HG02938 (cell line): ENCODE measurements around the gene RYR2.
"Not testable (repeated sequence)": the region's sequence is repeated elsewhere in the genome, so short reads cannot be mapped to it uniquely, and the experiment has no call there.

Experiments used
- ATAC-seq: cut with Tn5 transposase; IDR thresholded peaks from one replicate; pipeline ENCODE4 v1.9.1; 2021; ENCODE audit warnings: mild to moderate bottlenecking, moderate library complexity; ENCODE audit not compliant: unreplicated experiment

The RYR2 gene

GRCh38 chr1:237834048-237834447 lies 792.1 kb downstream of the RYR2 start:
- ATAC-seq, result no peak

- no peak for ATAC-seq
Measured at GRCh38 chr1:237834461-237834860, 792.5 kb downstream of the RYR2 start.

- ATAC-seq, result no peak
Measured at GRCh38 chr1:237838320-237838719, 796.3 kb downstream of the RYR2 start.

- no peak for ATAC-seq
Measured at GRCh38 chr1:237838904-237839534, 797.0 kb downstream of the RYR2 start.

GRCh38 chr1:237841485-237841884 lies 799.5 kb downstream of the RYR2 start:
- ATAC-seq, result no peak

- not testable (repeated sequence) for ATAC-seq
Measured at GRCh38 chr1:237843516-237843915, 801.5 kb downstream of the RYR2 start.

GRCh38 chr1:237851210-237851845 lies 809.3 kb downstream of the RYR2 start:
- ATAC-seq, result no peak

- no peak for ATAC-seq
Measured at GRCh38 chr1:237852342-237852741, 810.4 kb downstream of the RYR2 start.

GRCh38 chr1:237857455-237857854 lies 815.5 kb downstream of the RYR2 start:
- ATAC-seq, result no peak

GRCh38 chr1:237858992-237859391 lies 817.0 kb downstream of the RYR2 start:
- ATAC-seq, result no peak

GRCh38 chr1:237861944-237862343 lies 820.0 kb downstream of the RYR2 start:
- no peak for ATAC-seq

GRCh38 chr1:237863234-237863633 lies 821.2 kb downstream of the RYR2 start:
- ATAC-seq, result no peak

GRCh38 chr1:237864338-237865244 lies 822.6 kb downstream of the RYR2 start:
- ATAC-seq, result no peak

- ATAC-seq, result no peak
Measured at GRCh38 chr1:237867380-237867888, 825.5 kb downstream of the RYR2 start.

GRCh38 chr1:237868817-237869600 lies 827.0 kb downstream of the RYR2 start:
- no peak for ATAC-seq

GRCh38 chr1:237873487-237874211 lies 831.7 kb downstream of the RYR2 start:
- no peak for ATAC-seq

- no peak for ATAC-seq
Measured at GRCh38 chr1:237875291-237875690, 833.3 kb downstream of the RYR2 start.

GRCh38 chr1:237877631-237878030 lies 835.6 kb downstream of the RYR2 start:
- ATAC-seq, result no peak

GRCh38 chr1:237878406-237878805 lies 836.4 kb downstream of the RYR2 start:
- no peak for ATAC-seq

- no peak for ATAC-seq
Measured at GRCh38 chr1:237879195-237879594, 837.2 kb downstream of the RYR2 start.
